ENCODE data around the gene PDE6A.

The PDE6A gene

GRCh38 chr5:149924486-149924885, 20.1 kb downstream of the PDE6A start:
- DNase-seq: no peak

GRCh38 chr5:149922950-149923349, 21.6 kb downstream of the PDE6A start:
- DNase-seq: no peak

- DNase-seq: no peak
Measured at GRCh38 chr5:149921597-149921996, 23.0 kb downstream of the PDE6A start.

GRCh38 chr5:149917073-149917676, 27.4 kb downstream of the PDE6A start:
- DNase-seq: no peak

- no peak for DNase-seq
Measured at GRCh38 chr5:149916334-149917072, 28.1 kb downstream of the PDE6A start.

- DNase-seq: no peak
Measured at GRCh38 chr5:149915392-149916260, 29.0 kb downstream of the PDE6A start.

- no peak for DNase-seq
Measured at GRCh38 chr5:149913436-149914419, 30.9 kb downstream of the PDE6A start.

GRCh38 chr5:149912226-149912871, 32.2 kb downstream of the PDE6A start:
- DNase-seq: no peak

GRCh38 chr5:149911031-149911430, 33.6 kb downstream of the PDE6A start:
- DNase-seq: no peak

GRCh38 chr5:149907828-149908227, 36.8 kb downstream of the PDE6A start:
- DNase-seq: no peak

GRCh38 chr5:149904977-149905376, 39.6 kb downstream of the PDE6A start:
- DNase-seq: no peak

- no peak for DNase-seq
Measured at GRCh38 chr5:149904293-149904886, 40.2 kb downstream of the PDE6A start.

GRCh38 chr5:149903404-149903803, 41.2 kb downstream of the PDE6A start:
- DNase-seq: no peak

GRCh38 chr5:149902177-149902576, 42.4 kb downstream of the PDE6A start:
- DNase-seq: no peak

- no peak for DNase-seq
Measured at GRCh38 chr5:149901511-149901910, 43.1 kb downstream of the PDE6A start.

GRCh38 chr5:149900390-149900789, 44.2 kb downstream of the PDE6A start:
- DNase-seq: no peak

- DNase-seq: no peak
Measured at GRCh38 chr5:149898811-149899210, 45.8 kb downstream of the PDE6A start.

GRCh38 chr5:149895416-149896345, 48.9 kb downstream of the PDE6A start:
- DNase-seq: no peak

GRCh38 chr5:149894237-149894636, 50.4 kb downstream of the PDE6A start:
- no peak for DNase-seq

- no peak for DNase-seq
Measured at GRCh38 chr5:149893403-149893931, 51.1 kb downstream of the PDE6A start.
